HL-60 (cell line): ENCODE data around the gene LMNTD1.

Source experiments
- DNase-seq, 2 experiments: peaks; one replicate each; pipeline ENCODE4 v3.0.0-alpha.2; 2010 to 2020; ENCODE audit warnings: low read depth in 1 of 2, low spot score in 1 of 2
- H3K27ac ChIP-seq: fragments of 250-450 bp; sonication (Bioruptor Pico); replicated peaks from 2 replicates; pipeline ENCODE4 v1.5.1; 2020; ENCODE audit warnings: mild to moderate bottlenecking, moderate library complexity
- H3K27me3 ChIP-seq: fragments of 250-450 bp; sonication (Bioruptor Pico); 2 replicates; pipeline ENCODE4 v1.5.1; 2021; ENCODE audit warnings: mild to moderate bottlenecking, moderate library complexity; ENCODE audit not compliant: insufficient read depth, poor library complexity, severe bottlenecking
- H3K4me3 ChIP-seq: replicated peaks from 2 replicates; pipeline ENCODE4 v1.5.1; 2011; ENCODE audit warnings: mild to moderate bottlenecking, control low read depth, low read length; ENCODE audit not compliant: insufficient read depth
- GABPA ChIP-seq: IDR thresholded peaks from 2 replicates; pipeline ENCODE4 v1.6.1; 2012; ENCODE audit warnings: low read depth
- POLR2AphosphoS5 ChIP-seq: IDR thresholded peaks from 2 replicates; pipeline ENCODE4 v1.6.1; 2012; ENCODE audit warnings: low read depth
- SPI1 ChIP-seq: IDR thresholded peaks from 2 replicates; pipeline ENCODE4 v1.6.1; 2012; ENCODE audit warnings: low read depth, mild to moderate bottlenecking, borderline replicate concordance
- TF ChIP-seq, protein P1 (sequence below): IDR thresholded peaks from 2 replicates; pipeline ENCODE4 v1.6.1; 2012; ENCODE audit warnings: low read depth; ENCODE audit not compliant: insufficient replicate concordance
- TF ChIP-seq, protein P2 (sequence below): IDR thresholded peaks from one replicate; pipeline ENCODE4 v1.5.1; 2011; ENCODE audit warnings: low read length, control low read depth, inconsistent platforms; ENCODE audit not compliant: insufficient read depth

LMNTD1 gene

DNA sequence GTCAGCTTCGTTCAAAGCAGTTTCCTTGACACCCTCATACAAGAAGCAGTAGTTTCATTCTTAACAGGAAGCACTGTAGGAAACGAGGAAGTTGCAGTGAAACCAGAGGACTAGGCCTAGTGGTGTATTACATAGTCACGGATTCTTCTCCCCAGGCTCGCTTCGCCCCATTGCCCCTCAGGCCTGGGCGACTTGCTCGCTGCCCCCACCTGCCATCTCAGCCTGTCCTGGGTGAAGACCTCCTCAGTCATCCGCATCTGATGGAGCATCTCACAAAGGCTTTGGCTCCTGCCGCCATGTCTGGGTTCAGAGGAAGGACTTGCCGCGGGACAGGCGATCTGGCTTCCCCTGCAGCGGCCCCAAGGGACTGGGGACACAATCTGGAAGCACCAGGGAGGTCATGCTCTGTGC lies 93.5 kb downstream of the LMNTD1 start:
- H3K27ac ChIP-seq = no peak overlapping the region
- peak in 1 of 2 experiments; percentile 38 for DNase-seq
- H3K27me3 ChIP-seq = no peaks in the 10 kb centered on the region
- no peak overlapping the region for H3K4me3 ChIP-seq
- TF ChIP-seq POLR2AphosphoS5 = no peak
- TF ChIP-seq, protein P1, sequence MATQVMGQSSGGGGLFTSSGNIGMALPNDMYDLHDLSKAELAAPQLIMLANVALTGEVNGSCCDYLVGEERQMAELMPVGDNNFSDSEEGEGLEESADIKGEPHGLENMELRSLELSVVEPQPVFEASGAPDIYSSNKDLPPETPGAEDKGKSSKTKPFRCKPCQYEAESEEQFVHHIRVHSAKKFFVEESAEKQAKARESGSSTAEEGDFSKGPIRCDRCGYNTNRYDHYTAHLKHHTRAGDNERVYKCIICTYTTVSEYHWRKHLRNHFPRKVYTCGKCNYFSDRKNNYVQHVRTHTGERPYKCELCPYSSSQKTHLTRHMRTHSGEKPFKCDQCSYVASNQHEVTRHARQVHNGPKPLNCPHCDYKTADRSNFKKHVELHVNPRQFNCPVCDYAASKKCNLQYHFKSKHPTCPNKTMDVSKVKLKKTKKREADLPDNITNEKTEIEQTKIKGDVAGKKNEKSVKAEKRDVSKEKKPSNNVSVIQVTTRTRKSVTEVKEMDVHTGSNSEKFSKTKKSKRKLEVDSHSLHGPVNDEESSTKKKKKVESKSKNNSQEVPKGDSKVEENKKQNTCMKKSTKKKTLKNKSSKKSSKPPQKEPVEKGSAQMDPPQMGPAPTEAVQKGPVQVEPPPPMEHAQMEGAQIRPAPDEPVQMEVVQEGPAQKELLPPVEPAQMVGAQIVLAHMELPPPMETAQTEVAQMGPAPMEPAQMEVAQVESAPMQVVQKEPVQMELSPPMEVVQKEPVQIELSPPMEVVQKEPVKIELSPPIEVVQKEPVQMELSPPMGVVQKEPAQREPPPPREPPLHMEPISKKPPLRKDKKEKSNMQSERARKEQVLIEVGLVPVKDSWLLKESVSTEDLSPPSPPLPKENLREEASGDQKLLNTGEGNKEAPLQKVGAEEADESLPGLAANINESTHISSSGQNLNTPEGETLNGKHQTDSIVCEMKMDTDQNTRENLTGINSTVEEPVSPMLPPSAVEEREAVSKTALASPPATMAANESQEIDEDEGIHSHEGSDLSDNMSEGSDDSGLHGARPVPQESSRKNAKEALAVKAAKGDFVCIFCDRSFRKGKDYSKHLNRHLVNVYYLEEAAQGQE = no peak
- TF ChIP-seq GABPA = no peak
- no peak for TF ChIP-seq SPI1
- TF ChIP-seq, protein P2, sequence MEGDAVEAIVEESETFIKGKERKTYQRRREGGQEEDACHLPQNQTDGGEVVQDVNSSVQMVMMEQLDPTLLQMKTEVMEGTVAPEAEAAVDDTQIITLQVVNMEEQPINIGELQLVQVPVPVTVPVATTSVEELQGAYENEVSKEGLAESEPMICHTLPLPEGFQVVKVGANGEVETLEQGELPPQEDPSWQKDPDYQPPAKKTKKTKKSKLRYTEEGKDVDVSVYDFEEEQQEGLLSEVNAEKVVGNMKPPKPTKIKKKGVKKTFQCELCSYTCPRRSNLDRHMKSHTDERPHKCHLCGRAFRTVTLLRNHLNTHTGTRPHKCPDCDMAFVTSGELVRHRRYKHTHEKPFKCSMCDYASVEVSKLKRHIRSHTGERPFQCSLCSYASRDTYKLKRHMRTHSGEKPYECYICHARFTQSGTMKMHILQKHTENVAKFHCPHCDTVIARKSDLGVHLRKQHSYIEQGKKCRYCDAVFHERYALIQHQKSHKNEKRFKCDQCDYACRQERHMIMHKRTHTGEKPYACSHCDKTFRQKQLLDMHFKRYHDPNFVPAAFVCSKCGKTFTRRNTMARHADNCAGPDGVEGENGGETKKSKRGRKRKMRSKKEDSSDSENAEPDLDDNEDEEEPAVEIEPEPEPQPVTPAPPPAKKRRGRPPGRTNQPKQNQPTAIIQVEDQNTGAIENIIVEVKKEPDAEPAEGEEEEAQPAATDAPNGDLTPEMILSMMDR = no peak

DNA sequence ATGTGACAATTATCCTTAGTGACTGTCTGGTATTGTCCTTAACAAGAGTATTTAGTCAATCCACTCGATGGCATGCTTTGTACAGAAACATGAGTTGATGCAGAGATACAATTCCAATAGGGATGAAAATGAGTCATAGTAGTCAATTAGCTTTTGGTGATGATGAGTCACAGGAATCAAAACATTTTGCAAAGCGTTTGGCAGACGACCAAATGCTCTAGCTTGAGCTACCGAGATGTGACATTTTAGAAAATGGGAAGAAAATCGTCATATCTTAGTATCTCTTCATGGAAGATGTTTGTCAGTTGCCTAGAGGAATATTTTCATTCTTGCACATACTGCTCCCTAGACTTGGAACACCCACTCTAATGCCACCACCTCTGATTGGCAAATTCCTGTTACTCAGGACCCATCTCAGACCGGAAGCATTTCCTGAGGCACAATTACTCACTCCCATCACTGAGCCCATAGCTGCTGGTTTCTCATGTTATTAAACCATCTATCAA lies 95.0 kb downstream of the LMNTD1 start:
- Histone ChIP-seq H3K27me3 (no peaks in the 10 kb centered on the region), H3K27ac (no peak overlapping the region), H3K4me3 (no peak overlapping the region)
- TF ChIP-seq SPI1 (no peak), GABPA (no peak)
- DNase-seq = no peak

DNA sequence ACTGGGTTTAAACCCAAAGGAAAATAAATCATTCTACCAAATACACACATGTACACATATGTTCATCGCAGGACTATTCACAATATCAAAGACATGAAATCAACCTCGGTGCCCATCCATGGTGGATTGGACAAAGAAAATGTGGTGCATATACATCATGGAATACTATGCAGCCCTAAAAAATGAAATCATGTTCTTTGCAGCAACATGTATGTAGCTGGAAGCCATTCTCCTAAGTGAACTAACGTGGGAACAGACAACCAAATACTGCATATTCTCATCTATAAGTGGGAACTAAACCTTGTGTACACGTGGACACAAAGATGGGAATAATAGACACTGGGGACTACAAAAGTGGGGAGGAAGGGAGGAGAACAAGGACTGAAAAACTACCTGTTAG lies 96.6 kb downstream of the LMNTD1 start:
- Histone ChIP-seq H3K27ac (no peak overlapping the region), H3K27me3 (no peaks in the 10 kb centered on the region), H3K4me3 (no peak overlapping the region)
- no peak for TF ChIP-seq GABPA
- TF ChIP-seq, protein P1 = no peak
- no peak for TF ChIP-seq POLR2AphosphoS5
- TF ChIP-seq SPI1 = no peak
- TF ChIP-seq, protein P2 = no peak
- DNase-seq = no peak

DNA sequence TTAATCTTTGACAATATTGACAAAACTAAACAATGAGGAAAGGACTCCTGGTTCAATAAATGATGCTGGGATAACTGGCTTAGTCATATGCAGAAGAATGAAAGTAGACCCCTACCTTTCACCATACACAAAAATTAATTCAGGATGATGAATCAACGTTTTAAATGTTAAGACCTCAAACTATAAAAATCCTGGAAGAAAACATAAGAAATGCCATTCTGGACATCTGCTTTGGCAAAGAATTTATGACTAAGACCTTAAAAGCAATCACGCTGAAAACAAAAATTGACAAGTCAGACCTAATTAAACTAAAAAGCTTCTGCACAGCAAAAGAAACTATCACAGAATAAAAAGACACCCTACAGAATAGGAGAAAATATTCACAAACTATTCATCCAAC lies 97.4 kb downstream of the LMNTD1 start:
- TF ChIP-seq, protein P2 = no peak
- TF ChIP-seq POLR2AphosphoS5 (no peak), GABPA (no peak), SPI1 (no peak)
- TF ChIP-seq, protein P1 = no peak
- H3K27ac ChIP-seq = no peak overlapping the region
- H3K27me3 ChIP-seq = no peaks in the 10 kb centered on the region

More for the DNA sequence above, 97.4 kb downstream of the LMNTD1 start:
- no peak for DNase-seq
- H3K4me3 ChIP-seq = no peak overlapping the region
